ENCODE results near the gene C8B.

C8B gene

GRCh38 chr1:56970280-56970679 lies 4.5 kb upstream of the C8B start:
- no peak for DNase-seq (ENCODE audit: low spot score)
- no peak for TF ChIP-seq CTCF (IDR thresholded peaks at IDR 0.05; ENCODE audit: extremely low read depth, missing control alignments)

- TF ChIP-seq CTCF (IDR thresholded peaks at IDR 0.05; ENCODE audit: extremely low read depth, missing control alignments), result no peak
- no peak for DNase-seq (ENCODE audit: low spot score)
These were observed 3.2 kb upstream of the C8B start for GRCh38 chr1:56968878-56969495.

DNA sequence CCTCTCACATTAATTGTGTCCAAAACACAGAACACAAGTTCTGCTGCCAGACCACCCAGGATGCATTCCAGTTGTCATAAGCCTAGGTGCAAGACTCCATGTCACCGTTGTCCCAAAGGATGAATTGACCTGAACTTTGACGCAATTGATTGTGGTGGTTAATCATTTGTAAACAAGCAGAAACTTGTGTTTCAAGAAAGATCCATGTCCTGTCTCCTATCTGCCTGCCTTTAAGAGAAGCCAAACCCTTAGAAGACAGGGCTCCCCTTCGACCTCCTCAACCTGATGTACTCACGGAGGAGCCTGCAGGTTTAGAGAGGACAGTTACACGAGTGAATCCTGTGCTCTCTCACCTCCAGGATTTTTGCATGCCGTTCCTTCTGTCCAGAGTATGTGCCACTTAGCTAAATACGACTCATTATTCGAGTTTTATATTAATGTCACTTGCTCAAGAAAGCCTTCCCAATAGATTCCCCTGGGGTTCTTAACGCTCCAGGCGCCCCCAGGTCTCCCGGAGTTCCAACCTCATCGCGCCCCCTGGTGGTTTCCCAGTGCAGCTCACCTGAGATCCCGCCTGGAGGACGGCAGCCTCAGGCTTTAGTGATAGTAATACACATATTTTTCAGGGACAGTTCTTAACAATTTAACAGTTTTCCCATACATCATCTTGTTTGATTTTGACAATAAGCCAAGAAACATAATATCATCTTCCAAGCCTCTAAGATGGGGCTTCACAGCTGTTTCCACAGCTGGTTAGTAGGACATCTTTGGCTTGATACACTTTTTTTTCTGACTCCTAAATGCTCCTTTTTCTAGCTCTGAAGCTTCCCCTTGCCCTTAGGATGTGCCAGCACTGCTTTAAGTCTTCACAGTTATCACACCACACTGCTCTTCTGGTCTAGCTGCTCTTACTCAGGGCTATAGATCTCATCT lies 2.4 kb upstream of the C8B start:
- DNase-seq (ENCODE audit: low spot score), result peak; percentile 6
- no peak for TF ChIP-seq CTCF (IDR thresholded peaks at IDR 0.05; ENCODE audit: extremely low read depth, missing control alignments)

GRCh38 chr1:56967355-56967754 lies 1.5 kb upstream of the C8B start:
- no peak for DNase-seq (ENCODE audit: low spot score)
- TF ChIP-seq CTCF (IDR thresholded peaks at IDR 0.05; ENCODE audit: extremely low read depth, missing control alignments), result no peak

GRCh38 chr1:56966698-56966999 lies 834 bp upstream of the C8B start:
- DNase-seq (ENCODE audit: low spot score), result no peak
- no peak for TF ChIP-seq CTCF (IDR thresholded peaks at IDR 0.05; ENCODE audit: extremely low read depth, missing control alignments)

GRCh38 chr1:56965191-56965590 lies 624 bp downstream of the C8B start:
- no peak for TF ChIP-seq CTCF (IDR thresholded peaks at IDR 0.05; ENCODE audit: extremely low read depth, missing control alignments)
- no peak for DNase-seq (ENCODE audit: low spot score)

DNA sequence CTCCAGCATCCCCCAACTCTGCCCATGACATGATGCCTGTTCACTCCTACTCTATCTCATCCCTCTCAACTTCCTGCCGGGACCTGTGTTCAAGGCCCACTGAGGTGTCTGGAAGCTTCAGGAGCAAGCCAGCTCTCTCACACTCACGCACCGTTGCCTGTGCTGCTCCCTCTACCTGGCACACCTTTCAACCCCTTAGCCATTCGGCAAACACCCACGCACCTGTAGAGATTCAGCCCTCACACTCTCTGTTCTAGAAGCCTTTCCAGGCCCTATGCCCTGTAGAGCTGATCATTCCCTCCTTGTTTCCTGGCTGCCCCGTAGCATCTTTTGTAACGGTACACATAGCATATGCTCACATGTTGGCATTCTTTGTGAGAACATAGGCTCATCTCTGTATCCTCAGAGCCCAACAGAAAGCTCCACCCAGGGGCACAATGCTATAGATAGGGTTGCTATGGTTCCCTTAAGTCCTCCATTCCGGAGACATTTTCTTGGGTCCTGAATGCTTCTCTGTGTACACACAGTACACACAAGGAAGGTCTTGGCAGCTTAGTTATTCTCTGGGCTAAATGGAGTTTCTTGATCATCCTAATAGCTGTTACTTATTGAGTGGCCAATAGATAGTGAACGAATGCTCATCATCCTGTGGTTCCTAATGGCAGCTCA lies 1.3 kb downstream of the C8B start:
- DNase-seq (ENCODE audit: low spot score), result no peak
- TF ChIP-seq CTCF (IDR thresholded peaks at IDR 0.05; ENCODE audit: extremely low read depth, missing control alignments), result no peak

Data from GM20000 (cell line).